HepG2 (cell line): ENCODE data around the gene SLC4A2. TPM values are rescaled to one million over a fixed set of nuclear protein-coding genes. Genes with fewer than 3 reads are reported as not detected.

Experiments
- ATAC-seq: fragments of 200-7000 bp; cut with Tn5 transposase; 3 replicates; pipeline ENCODE4 v1.9.1; 2020; ENCODE audit warnings: mild to moderate bottlenecking, moderate library complexity
- BruUV-seq: library from RNA; stranded (reverse); fragments of 400-500 nt; replicated peaks from 2 replicates; lab custom pipeline; 2021; lab: Mats Ljungman, UMichigan
- CTCF ChIA-PET: fragments of 300-600 bp; formaldehyde crosslinking; extraction: SDS; loops from one replicate; lab custom pipeline; 2021; ENCODE audit warnings: low total read pairs, inconsistent platforms, low intra/inter-chr PET ratio; lab: Yijun Ruan, JAX
- POLR2A ChIA-PET: fragments of 350-600 bp; sonication (Branson Sonifier 250); formaldehyde crosslinking; loops from one replicate; lab custom pipeline; 2020; ENCODE audit warnings: antibody characterized with exemption, inconsistent platforms; lab: Yijun Ruan, JAX
- DNase-seq: peaks from one replicate; pipeline ENCODE4 v3.0.0-alpha.2; 2015; ENCODE audit warnings: low spot score
- FAIRE-seq: peaks from 3 replicates; lab custom pipeline; 2011; peaks lifted over from hg19 to GRCh38; lab: Jason Lieb, UNC
- H2AFZ ChIP-seq: one replicate; pipeline ENCODE4 v1.6.1; 2011; ENCODE audit warnings: low read length, inconsistent platforms
- H3K27ac ChIP-seq: fragments of 300-600 bp; 3 replicates; pipeline ENCODE4 v1.8.0; 2011; ENCODE audit warnings: mixed run types, mild to moderate bottlenecking, mixed read lengths, low read length, inconsistent platforms; ENCODE audit not compliant: insufficient read depth; ENCODE audit errors: extremely low read length
- H3K27me3 ChIP-seq, 2 experiments: fragments of 200-600 bp in 1 of 2; 2 replicates in 1 of 2; 3 replicates in 1 of 2; pipeline versions ENCODE4 v1.6.0 to v1.8.0; 2011; ENCODE audit warnings: low read length in 2 of 2, mild to moderate bottlenecking in 2 of 2, moderate library complexity in 2 of 2, inconsistent platforms in 1 of 2; ENCODE audit not compliant: insufficient read depth in 2 of 2, control insufficient read depth in 1 of 2
- H3K36me3 ChIP-seq, 2 experiments: fragments of 200-600 bp in 1 of 2; replicated peaks in 1 of 2; 2 replicates in 1 of 2; 3 replicates in 1 of 2; pipeline versions ENCODE4 v1.5.1 to v1.8.0; 2011; ENCODE audit warnings: low read length in 2 of 2, inconsistent platforms in 1 of 2; ENCODE audit not compliant: insufficient read depth in 2 of 2, control insufficient read depth in 1 of 2
- H3K4me1 ChIP-seq: 2 replicates; pipeline ENCODE4 v1.5.1; 2012; ENCODE audit warnings: low read length, inconsistent platforms; ENCODE audit not compliant: insufficient read depth
- H3K4me2 ChIP-seq: 2 replicates; pipeline ENCODE4 v1.6.0; 2011; ENCODE audit warnings: low read depth, low read length, inconsistent platforms
- H3K4me3 ChIP-seq, 3 experiments: fragments of 200-600 bp in 1 of 3; sonication (generic), shearing (Covaris generic) in 1 of 3; replicated peaks in 1 of 3; 2 replicates each; pipeline ENCODE4 v1.5.1; 2011 to 2016; ENCODE audit warnings: low read length in 3 of 3, inconsistent platforms in 2 of 3, low read depth in 2 of 3, mild to moderate bottlenecking in 2 of 3, control low read depth in 1 of 3, mixed read lengths in 1 of 3; ENCODE audit not compliant: insufficient read depth in 1 of 3
- H3K79me2 ChIP-seq: one replicate; pipeline ENCODE4 v1.6.1; 2011; ENCODE audit warnings: low read length, inconsistent platforms; ENCODE audit not compliant: insufficient read depth
- H3K9ac ChIP-seq: 2 replicates; pipeline ENCODE4 v1.6.0; 2011; ENCODE audit warnings: mild to moderate bottlenecking, low read depth, low read length, inconsistent platforms; ENCODE audit not compliant: insufficient read depth
- H3K9me3 ChIP-seq: 2 replicates; pipeline ENCODE4 v1.5.1; 2012; ENCODE audit warnings: mild to moderate bottlenecking, low read length
- H4K20me1 ChIP-seq: 2 replicates; pipeline ENCODE4 v1.6.0; 2011; ENCODE audit warnings: inconsistent platforms, mild to moderate bottlenecking, low read length, moderate library complexity; ENCODE audit not compliant: insufficient read depth
- ARNT2 ChIP-seq: sonication (generic); formaldehyde crosslinking; IDR thresholded peaks from 2 replicates; pipeline ENCODE4 v1.8.0; 2022; ENCODE audit warnings: mild to moderate bottlenecking, low read depth, missing genetic modification reagents, moderate library complexity
- KDM5B ChIP-seq: sonication (generic); formaldehyde crosslinking; IDR thresholded peaks from 2 replicates; pipeline ENCODE4 v1.4.0; 2020; ENCODE audit warnings: missing genetic modification reagents, mild to moderate bottlenecking, borderline replicate concordance
- KLF12 ChIP-seq: sonication (generic); formaldehyde crosslinking; IDR thresholded peaks from 2 replicates; pipeline ENCODE4 v1.4.0; 2020; ENCODE audit warnings: missing genetic modification reagents, borderline replicate concordance
- MEIS2 ChIP-seq: sonication (generic); formaldehyde crosslinking; IDR thresholded peaks from 2 replicates; pipeline ENCODE4 v1.9.0; 2021; ENCODE audit warnings: mild to moderate bottlenecking, missing genetic modification reagents
- MTA1 ChIP-seq: sonication (generic); formaldehyde crosslinking; IDR thresholded peaks from 2 replicates; pipeline ENCODE4 v1.4.0; 2020; ENCODE audit warnings: missing genetic modification reagents, mild to moderate bottlenecking, borderline replicate concordance
- RFX5 ChIP-seq: IDR thresholded peaks from 2 replicates; pipeline ENCODE4 v1.6.1; 2011; ENCODE audit warnings: low read depth, low read length, improper control_type of control experiment
- RORA ChIP-seq: sonication (generic); formaldehyde crosslinking; IDR thresholded peaks from 2 replicates; pipeline ENCODE4 v1.5.0; 2020; ENCODE audit warnings: mild to moderate bottlenecking, missing genetic modification reagents, moderate library complexity
- STAT5B ChIP-seq: sonication (generic); formaldehyde crosslinking; IDR thresholded peaks from 2 replicates; pipeline ENCODE4 v1.4.0; 2020; ENCODE audit warnings: missing genetic modification reagents
- TGIF2 ChIP-seq: IDR thresholded peaks from 2 replicates; pipeline ENCODE4 v1.6.1; 2016; ENCODE audit warnings: control low read depth, missing compliant biosample characterization
- TRAFD1 ChIP-seq: sonication (generic); formaldehyde crosslinking; IDR thresholded peaks from 2 replicates; pipeline ENCODE4 v1.5.1; 2020; ENCODE audit warnings: missing genetic modification reagents, mild to moderate bottlenecking, borderline replicate concordance
- ZFP41 ChIP-seq: sonication (generic); formaldehyde crosslinking; IDR thresholded peaks from 2 replicates; pipeline ENCODE4 v1.4.0; 2020; ENCODE audit warnings: mild to moderate bottlenecking, missing genetic modification reagents, borderline replicate concordance
- ZNF234 ChIP-seq: sonication (generic); formaldehyde crosslinking; conservative IDR thresholded peaks from 2 replicates; pipeline ENCODE4 v1.5.1; 2020; ENCODE audit warnings: mild to moderate bottlenecking, missing genetic modification reagents
- ZNF274 ChIP-seq: sonication (generic); formaldehyde crosslinking; IDR thresholded peaks from 2 replicates; pipeline ENCODE4 v1.5.1; 2020; ENCODE audit warnings: mild to moderate bottlenecking, missing genetic modification reagents
- ZNF296 ChIP-seq: sonication (generic); formaldehyde crosslinking; conservative IDR thresholded peaks from 2 replicates; pipeline ENCODE4 v1.5.0; 2020; ENCODE audit warnings: mild to moderate bottlenecking, missing genetic modification reagents
- ZNF414 ChIP-seq: sonication (generic); formaldehyde crosslinking; IDR thresholded peaks from 2 replicates; pipeline ENCODE4 v1.5.0; 2020; ENCODE audit warnings: missing genetic modification reagents
- ZNF549 ChIP-seq: sonication (generic); formaldehyde crosslinking; IDR thresholded peaks from 2 replicates; pipeline ENCODE4 v1.5.0; 2020; ENCODE audit warnings: missing genetic modification reagents
- ZNF703 ChIP-seq: sonication (generic); formaldehyde crosslinking; IDR thresholded peaks from 2 replicates; pipeline ENCODE4 v1.5.1; 2020; ENCODE audit warnings: missing genetic modification reagents, mild to moderate bottlenecking, moderate library complexity, borderline replicate concordance
- ZNF709 ChIP-seq: sonication (generic); formaldehyde crosslinking; IDR thresholded peaks from 2 replicates; pipeline ENCODE4 v1.5.0; 2020; ENCODE audit warnings: mild to moderate bottlenecking, missing genetic modification reagents
- ZNF816 ChIP-seq: sonication (generic); formaldehyde crosslinking; IDR thresholded peaks from 2 replicates; pipeline ENCODE4 v1.8.0; 2022; ENCODE audit warnings: missing genetic modification reagents, mild to moderate bottlenecking, borderline replicate concordance
- WGBS: methylation state at CpG from one replicate; pipeline ENCODE4 v1.1.6; 2017; ENCODE audit warnings: low lambda C conversion rate; 5-methylcytosine and 5-hydroxymethylcytosine counted together
- in situ Hi-C: cut with HindIII; loops from 2 replicates; pipeline ENCODE4 v1.10.0; 2017; ENCODE audit warnings: low pct_unique_long_range_greater_than_20kb; ENCODE audit not compliant: extremely low pct_ligation_motif_present
- intact Hi-C: fragments of 100-400 bp; cut with micrococcal nuclease; formaldehyde crosslinking; loops from one replicate; pipeline ENCODE4 v1.10.0; 2022; ENCODE audit not compliant: unreplicated experiment
- polyA plus RNA-seq, 8 experiments: library from polyadenylated mRNA; depleted of rRNA in 3 of 8; stranded (reverse) in 7 of 8; unstranded in 1 of 8; fragments of >200 nt; fragmentation: Illumina TruSeq in 4 of 8; extraction: Trizol in 4 of 8; gene quantifications; 2 replicates each; pipeline versions ENCODE4 v1.2.1 to v1.2.3, GENCODE V29; 2011 to 2016; ENCODE audit warnings: low read depth in 4 of 8, missing spikeins in 1 of 8, mixed read lengths in 1 of 8; ENCODE audit not compliant: insufficient read depth in 1 of 8
- total RNA-seq, 5 experiments: library from RNA; depleted of rRNA; stranded (reverse); fragments of >200 nt; fragmentation: Illumina TruSeq; extraction: Trizol; gene quantifications; 2 replicates each; pipeline ENCODE4 v1.2.3, GENCODE V29; 2016; ENCODE audit warnings: low read depth in 1 of 5

SLC4A2 gene
- total and polyA plus RNA-seq, 2 of the 13 experiments (the other 11 are each of a cell fraction or from before 2014, with no cell fraction given), result 51.9 to 73.4 TPM

GRCh38 chr7:151053096-151053495 is 6.3 kb upstream of the SLC4A2 start:
- no TSS peak for BruUV-seq
- no peak for DNase-seq
- no peaks in the 10 kb centered on the region for H3K79me2 ChIP-seq
- peaks cover 1 to 12% of the 10 kb centered on the region in 2 experiments; a peak in 3 of 5 replicates for H3K27me3 ChIP-seq
- TF ChIP-seq ARNT2 (CRISPR knock-in tag) (no peak), ZNF234 (no peak), MTA1 (no peak)
- no peak overlapping the region for H2AFZ ChIP-seq
- no peak overlapping the region for H3K9ac ChIP-seq
- H4K20me1 ChIP-seq, result no peaks in the 10 kb centered on the region
- ChIA-PET CTCF (no interaction called here), POLR2A (no interaction called here)
- in situ Hi-C loops, result no loop called here
- no peak for FAIRE-seq
- no peak for ATAC-seq
- peaks cover 16% of the 10 kb centered on the region for H3K4me1 ChIP-seq
- intact Hi-C loops, result no loop called here
- H3K27ac ChIP-seq, result no peak overlapping the region
- H3K4me2 ChIP-seq, result no peak overlapping the region
- whole genome bisulfite sequencing, result 100% methylated on average over 3 of the region's 4 CpGs
- H3K4me3 ChIP-seq, result no peak overlapping the region
- 0 out of 5 replicates have a peak, but pooled peaks cover 0 to 2% of the 10 kb centered on the region in 2 experiments for H3K36me3 ChIP-seq
- H3K9me3 ChIP-seq, result no peaks in the 10 kb centered on the region

GRCh38 chr7:151053751-151054150 is 5.6 kb upstream of the SLC4A2 start:
- WGBS, result 97% methylated on average over 5 of the region's 8 CpGs
- FAIRE-seq (no peak), DNase-seq (no peak), ATAC-seq (no peak)
- intact Hi-C loops (no loop called here), in situ Hi-C loops (no loop called here)
- Histone ChIP-seq H3K4me1 (peaks cover 19% of the 10 kb centered on the region), H3K4me2 (no peak overlapping the region), H3K27me3 (peaks cover 1 to 12% of the 10 kb centered on the region in 2 experiments; a peak in 2 of 5 replicates), H3K27ac (no peak overlapping the region), H3K79me2 (no peaks in the 10 kb centered on the region), H2AFZ (no peak overlapping the region), H3K9ac (no peak overlapping the region), H3K4me3 (no peak overlapping the region), H4K20me1 (no peaks in the 10 kb centered on the region), H3K9me3 (no peaks in the 10 kb centered on the region), H3K36me3 (0 out of 5 replicates have a peak, but pooled peaks cover 0 to 2% of the 10 kb centered on the region in 2 experiments)
- no TSS peak for BruUV-seq
- CTCF ChIA-PET, result no interaction called here
- POLR2A ChIA-PET, result no interaction called here
- TF ChIP-seq ZNF549 (CRISPR knock-in tag) (no peak), ZNF414 (CRISPR knock-in tag) (no peak), ZNF709 (CRISPR knock-in tag) (no peak), ZNF816 (CRISPR knock-in tag) (no peak), ZNF296 (no peak), RFX5 (no peak), MEIS2 (no peak), RORA (no peak), STAT5B (CRISPR knock-in tag) (no peak), TRAFD1 (no peak), KDM5B (no peak), KLF12 (CRISPR knock-in tag) (no peak), ZFP41 (CRISPR knock-in tag) (no peak), TGIF2 (CRISPR knock-in tag) (no peak), ZNF274 (CRISPR knock-in tag) (no peak), ZNF703 (CRISPR knock-in tag) (no peak)
